ENCODE data around the gene MYRFL. TPM values are rescaled to one million over a fixed set of nuclear protein-coding genes. Genes with fewer than 3 reads are reported as not detected.

The MYRFL gene
- total RNA-seq, 1 experiment from 2014 or later = 0.57 TPM

GRCh38 chr12:69929125-69929524 lies 104.1 kb downstream of the MYRFL start:
- Histone ChIP-seq H2BK15ac (ENCODE audit: low read depth, low read length) (no peak overlapping the region), H3K4me2 (ENCODE audit: insufficient read depth, insufficient read length, low read length) (no peak overlapping the region), H2AK5ac (ENCODE audit: insufficient read length, low read length) (no peak overlapping the region), H3K18ac (ENCODE audit: insufficient read length, low read depth, low read length) (no peak overlapping the region), H2BK12ac (ENCODE audit: insufficient read length, low read depth, low read length) (no peak overlapping the region), H3K27ac (ENCODE audit: insufficient read length, low read depth, low read length) (no peak overlapping the region), H3K23me2 (ENCODE audit: insufficient read length, low read depth, low read length, poor library complexity, severe bottlenecking) (no peaks in the 10 kb centered on the region), H3K14ac (ENCODE audit: insufficient read depth, low read length) (no peak overlapping the region), H2BK20ac (ENCODE audit: low read depth, low read length, poor library complexity, severe bottlenecking) (no peak overlapping the region), H4K20me1 (ENCODE audit: control insufficient read depth, insufficient read depth, insufficient read length) (no peaks in the 10 kb centered on the region), H2AFZ (ENCODE audit: low read length) (no peak overlapping the region), H2BK120ac (ENCODE audit: low read depth, low read length, poor library complexity, severe bottlenecking) (no peak overlapping the region), H2BK5ac (ENCODE audit: insufficient read length, low read length) (no peak overlapping the region), H3K23ac (ENCODE audit: insufficient read length, low read depth, low read length) (no peak overlapping the region), H3K56ac (ENCODE audit: insufficient read length, low read depth, low read length) (no peak overlapping the region), H3K4ac (ENCODE audit: low read depth, low read length) (no peak overlapping the region), H4K91ac (ENCODE audit: insufficient read length, low read depth, low read length) (no peak overlapping the region), H4K5ac (ENCODE audit: insufficient read length, low read depth, low read length) (no peak overlapping the region), H3K4me1 (ENCODE audit: insufficient read depth, low read length) (peaks cover 12% of the 10 kb centered on the region; the same call in 1 of the 2 replicates), H3T11ph (ENCODE audit: low read length) (no peak overlapping the region), H3K9me3 (ENCODE audit: control insufficient read depth, low read depth, low read length) (no peaks in the 10 kb centered on the region), H4K8ac (replicated peaks; ENCODE audit: insufficient read length, low read depth, low read length) (no peak overlapping the region), H3K9ac (ENCODE audit: extremely low read depth, insufficient read length, low read length) (no peak overlapping the region), H3K79me1 (ENCODE audit: insufficient read depth, low read depth, low read length, poor library complexity, severe bottlenecking) (no peaks in the 10 kb centered on the region), H3K27me3 (ENCODE audit: insufficient read depth, low read length) (no peaks in the 10 kb centered on the region), H3K79me2 (ENCODE audit: insufficient read depth, low read length) (no peaks in the 10 kb centered on the region)
- no peaks in the 10 kb centered on the region; a peak in 1 of 5 replicates for H3K9me3 Mint-ChIP-seq
- no peak for DNase-seq
- peaks cover 0 to 4% (median 1%) of the 10 kb centered on the region in 3 experiments; a peak in 2 of 7 replicates for H3K36me3 Mint-ChIP-seq (ENCODE audit: insufficient read depth in 1 of 3, low read depth in 3 of 3)
- H3K27ac Mint-ChIP-seq = peak overlapping the region; percentile 0 to 11 (median 1); a peak in 2 of 7 replicates
- H3K4me1 Mint-ChIP-seq = peaks cover 62 to 63% of the 10 kb centered on the region in 2 experiments
- TF ChIP-seq CTCF (conservative IDR thresholded peaks at IDR 0.05) = no peak
- no peaks in the 10 kb centered on the region for H3K27me3 Mint-ChIP-seq (ENCODE audit: low read depth)
- no CpG with 5 or more reads among the region's 2 CpGs for WGBS (ENCODE audit: extremely low coverage, insufficient read length, low lambda C conversion rate)
- no peak overlapping the region for H3K4me3 Mint-ChIP-seq
